ENCODE results near the gene FANCC.

GRCh38 chr9:95096807-95097206, 220.7 kb downstream of the FANCC start:
- TF ChIP-seq CTCF (conservative IDR thresholded peaks at IDR 0.05 in 1 of 2, IDR thresholded peaks at IDR 0.05 in 1 of 2; ENCODE audit: low read depth in 1 of 2, low read length in 2 of 2): peak in 1 of 2 donors; percentile 12
- no peak for TF ChIP-seq EZH2 (IDR thresholded peaks at IDR 0.05; ENCODE audit: low read length, missing control alignments)
